HG03175 (cell line): ENCODE data around the gene AIFM1.

Experiments
- ATAC-seq: cut with Tn5 transposase; IDR thresholded peaks from one replicate; pipeline ENCODE4 v1.9.1; 2021; ENCODE audit warnings: mild to moderate bottlenecking, moderate library complexity; ENCODE audit not compliant: unreplicated experiment

The AIFM1 gene

GRCh38 chrX:130165703-130166502 is at the start of gene AIFM1:
Gene AIFM1 (minus strand): TSS chrX:130165841. CDS start chrX:130165656, 185 bp downstream.
- peak; percentile 92 for ATAC-seq

- no peak for ATAC-seq
These were observed 47.7 kb upstream of the AIFM1 start for GRCh38 chrX:130213376-130213775.

- no peak for ATAC-seq
These were observed 46.7 kb upstream of the AIFM1 start for GRCh38 chrX:130212371-130212770.

- no peak for ATAC-seq
These were observed 46.0 kb upstream of the AIFM1 start for GRCh38 chrX:130211415-130212186.

- no peak for ATAC-seq
These were observed 39.0 kb upstream of the AIFM1 start for GRCh38 chrX:130204647-130205046.

GRCh38 chrX:130197464-130197863 is 31.8 kb upstream of the AIFM1 start:
- ATAC-seq = no peak

DNA sequence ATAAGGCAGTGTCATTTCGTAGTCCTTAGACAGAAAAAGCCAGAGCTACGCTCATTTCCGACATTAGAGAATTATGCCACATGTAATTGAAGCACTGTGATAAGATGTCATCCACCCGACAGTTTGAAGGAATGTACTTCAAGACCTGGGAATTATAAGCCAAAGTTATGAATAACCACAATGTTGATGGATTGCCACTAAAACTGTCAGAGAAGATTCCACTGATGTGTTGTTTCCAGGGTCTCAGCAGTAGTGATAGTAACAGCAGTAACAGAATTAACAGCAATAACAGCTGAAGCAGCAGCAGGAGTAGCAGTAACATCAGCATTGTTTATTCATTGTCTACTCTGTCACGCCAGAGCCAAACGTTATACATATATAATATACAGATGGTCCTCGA is 30.8 kb upstream of the AIFM1 start:
- ATAC-seq = no peak

DNA sequence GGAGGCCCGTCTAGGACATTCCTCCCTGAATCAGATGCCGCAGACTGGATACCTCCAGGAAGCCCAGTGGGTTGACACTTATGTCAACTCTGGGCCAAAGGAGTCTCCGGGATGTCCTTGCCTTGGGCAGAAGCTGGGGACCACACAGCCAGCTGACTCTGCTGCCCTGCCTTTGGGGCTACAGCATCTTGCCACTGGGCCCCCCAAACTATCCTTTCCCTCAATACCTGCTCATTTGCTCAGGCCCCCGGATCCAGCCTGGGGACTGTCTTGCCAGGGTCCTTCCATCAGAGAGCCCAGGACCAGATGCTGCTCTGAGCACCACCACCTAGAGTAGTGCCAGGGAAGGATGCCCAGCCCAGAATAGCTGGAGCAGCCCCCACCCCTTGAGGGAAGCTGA is 25.2 kb upstream of the AIFM1 start:
- ATAC-seq = no peak

- ATAC-seq = no peak
These were observed 21.0 kb upstream of the AIFM1 start for GRCh38 chrX:130186651-130187050.

GRCh38 chrX:130184857-130185256 is 19.2 kb upstream of the AIFM1 start:
- ATAC-seq = no peak

DNA sequence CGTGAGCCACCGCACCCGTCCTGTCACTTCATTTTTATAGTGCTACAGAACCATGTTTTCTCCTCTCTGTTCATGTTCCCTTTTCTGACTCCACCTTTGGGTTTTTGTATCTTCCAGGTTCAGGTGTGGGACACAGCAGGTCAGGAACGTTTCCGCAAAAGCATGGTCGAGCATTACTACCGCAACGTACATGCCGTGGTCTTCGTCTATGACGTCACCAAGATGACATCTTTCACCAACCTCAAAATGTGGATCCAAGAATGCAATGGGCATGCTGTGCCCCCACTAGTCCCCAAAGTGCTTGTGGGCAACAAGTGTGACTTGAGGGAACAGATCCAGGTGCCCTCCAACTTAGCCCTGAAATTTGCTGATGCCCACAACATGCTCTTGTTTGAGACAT is 18.5 kb upstream of the AIFM1 start:
- no peak for ATAC-seq

- no peak for ATAC-seq
These were observed 14.1 kb upstream of the AIFM1 start for GRCh38 chrX:130179579-130180215.

DNA sequence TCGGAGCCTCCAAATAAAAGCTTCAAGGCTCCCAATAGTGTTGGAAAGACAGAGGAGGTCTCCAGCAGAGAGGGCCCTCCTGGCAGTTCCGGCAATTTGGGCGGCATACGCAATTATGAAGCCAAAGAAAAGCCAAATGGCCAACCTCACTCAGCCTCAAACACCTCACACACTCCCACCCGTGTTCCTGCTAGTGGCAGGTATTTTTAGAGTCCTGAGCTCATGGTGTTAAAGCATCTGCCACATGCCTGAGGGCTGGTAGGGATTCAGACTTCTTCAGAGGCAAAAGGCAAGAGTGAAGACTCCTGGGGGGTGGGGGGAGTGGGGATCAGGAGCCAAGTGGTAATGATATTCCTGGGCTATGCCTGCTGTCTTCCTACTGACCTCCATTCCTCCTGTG is 13.5 kb upstream of the AIFM1 start:
- ATAC-seq = no peak

- no peak for ATAC-seq
These were observed 11.3 kb upstream of the AIFM1 start for GRCh38 chrX:130176942-130177341.

GRCh38 chrX:130176354-130176776 is 10.7 kb upstream of the AIFM1 start:
- peak; percentile 74 for ATAC-seq

DNA sequence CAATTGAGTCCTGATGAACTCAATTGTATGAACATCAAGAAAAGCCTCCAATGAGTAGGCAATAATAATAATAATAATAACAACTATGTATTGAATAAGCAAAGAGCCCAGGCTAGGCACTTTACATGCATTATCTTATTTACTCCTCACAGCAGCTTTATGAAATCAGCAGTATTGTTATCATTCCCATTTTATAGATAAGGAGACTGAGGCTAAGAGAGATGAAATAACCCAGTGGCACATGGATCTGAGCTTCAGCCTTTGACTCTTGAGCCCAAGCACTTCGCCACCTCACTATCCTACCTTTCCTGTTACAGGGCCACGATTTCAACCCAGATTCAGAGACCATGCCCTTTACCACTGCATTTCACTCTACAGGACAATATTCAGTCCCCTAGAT is 9.3 kb upstream of the AIFM1 start:
- no peak for ATAC-seq

DNA sequence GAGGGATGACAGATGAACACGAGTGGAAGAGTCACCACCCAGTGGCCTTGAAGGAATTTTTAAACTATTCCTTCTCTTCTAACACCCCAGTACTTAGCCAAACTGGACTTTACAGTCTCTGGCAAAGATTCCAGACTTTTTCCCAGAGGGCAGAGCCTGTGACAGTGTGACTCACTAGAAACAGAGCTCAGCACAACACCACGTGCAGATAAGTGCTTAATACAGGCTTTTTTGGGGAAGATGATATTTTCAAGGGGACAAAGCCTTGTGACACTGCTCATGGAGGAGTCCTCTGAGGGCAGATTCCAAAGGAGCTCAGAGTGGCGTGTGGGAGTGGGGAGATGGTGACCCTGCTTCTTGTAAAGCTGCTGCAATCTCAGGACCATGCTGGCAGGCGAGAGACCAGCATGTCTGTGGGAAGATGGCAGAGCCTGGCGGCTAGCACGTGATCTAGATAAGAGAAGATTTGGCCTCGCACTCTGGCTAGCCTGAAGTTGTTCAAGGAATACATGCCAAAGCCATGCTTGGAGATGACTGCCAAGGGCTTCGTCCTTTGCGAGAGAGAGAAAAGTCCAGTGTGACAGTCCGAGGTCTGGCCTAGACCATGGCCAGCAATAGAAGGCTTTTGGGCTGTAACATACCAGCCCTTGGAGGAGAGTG is 8.5 kb upstream of the AIFM1 start:
- ATAC-seq = no peak

DNA sequence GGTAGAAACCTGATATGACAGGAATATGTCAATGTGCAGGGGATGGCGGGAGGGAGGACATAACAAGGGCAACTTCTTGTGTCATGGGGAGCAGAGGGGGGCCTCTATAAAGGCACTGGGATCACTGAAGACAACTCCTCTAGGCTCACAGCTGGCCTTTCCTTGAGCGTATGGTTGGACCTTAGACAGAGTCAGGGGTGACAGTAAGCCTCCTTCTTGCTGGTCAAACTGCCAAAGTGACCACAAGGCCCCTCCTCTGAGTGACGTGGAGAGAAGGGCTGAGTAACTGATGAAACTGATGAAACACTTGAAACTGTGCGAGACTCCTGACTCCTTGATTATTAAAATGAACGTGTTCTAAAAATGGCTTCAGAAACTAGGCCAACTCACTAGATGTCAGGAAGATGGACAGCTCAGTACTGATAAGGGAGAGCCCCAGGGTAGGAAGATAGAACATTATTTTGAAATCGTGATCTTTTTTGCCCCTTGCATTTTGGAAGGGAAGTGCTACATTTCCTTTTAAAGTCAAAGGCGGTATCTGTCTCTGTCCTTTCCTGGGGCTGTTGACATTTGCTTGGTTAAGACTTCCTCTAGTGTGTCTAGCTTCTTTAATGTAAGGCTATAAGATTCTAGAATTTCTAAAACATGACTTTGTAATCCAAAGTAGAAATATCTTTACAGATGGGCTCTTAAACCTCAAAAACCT is 7.7 kb upstream of the AIFM1 start:
- ATAC-seq = peak; percentile 40

DNA sequence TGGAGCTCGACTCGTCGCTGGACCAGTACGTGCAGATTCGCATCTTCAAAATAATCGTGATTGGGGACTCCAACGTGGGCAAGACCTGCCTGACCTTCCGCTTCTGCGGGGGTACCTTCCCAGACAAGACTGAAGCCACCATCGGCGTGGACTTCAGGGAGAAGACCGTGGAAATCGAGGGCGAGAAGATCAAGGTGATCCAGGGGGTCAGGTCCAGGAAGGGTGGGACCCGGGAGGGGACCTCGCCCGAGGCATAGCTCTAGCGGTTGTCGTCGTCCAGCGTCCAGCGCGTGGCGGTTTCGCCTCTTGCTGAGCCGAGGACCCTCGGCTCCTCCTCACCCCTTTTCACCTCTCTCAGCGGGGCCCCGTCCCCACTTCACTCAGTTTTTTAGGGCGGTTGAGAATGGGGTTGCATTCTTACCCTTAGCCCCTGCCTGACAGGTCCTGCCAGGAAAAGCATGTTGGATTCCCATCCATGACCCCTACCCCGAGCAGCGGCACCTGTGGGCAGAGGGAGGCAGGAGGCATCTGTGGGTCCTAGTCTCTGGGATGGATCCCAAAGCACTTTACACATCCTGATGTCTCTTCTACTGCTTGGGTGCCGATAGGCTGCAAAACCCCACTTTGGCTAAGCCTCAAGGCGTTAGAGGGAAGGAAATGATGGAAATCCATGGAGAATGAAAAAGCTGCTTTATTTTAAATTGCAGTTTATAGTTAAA is 6.6 kb upstream of the AIFM1 start:
- ATAC-seq = no peak
